Measurements from ENCODE around the gene DDX42. TPM values are rescaled to one million over a fixed set of nuclear protein-coding genes. Genes with fewer than 3 reads are reported as not detected.
A peak's percentile ranks its signal among the peaks of the same experiment; 100 is the strongest.

DDX42 gene
- total RNA-seq, 2 experiments from 2014 or later: 105 to 107 TPM

GRCh38 chr17:63800783-63801182 is 26.8 kb downstream of the DDX42 start:
- Mint-ChIP-seq H3K27ac (no peak overlapping the region), H3K36me3 (peaks cover 18% of the 10 kb centered on the region), H3K27me3 (no peaks in the 10 kb centered on the region), H3K4me1 (peaks cover 2% of the 10 kb centered on the region), H3K9me3 (no peaks in the 10 kb centered on the region), H3K4me3 (no peak overlapping the region)
- DNase-seq: no peak

DNA sequence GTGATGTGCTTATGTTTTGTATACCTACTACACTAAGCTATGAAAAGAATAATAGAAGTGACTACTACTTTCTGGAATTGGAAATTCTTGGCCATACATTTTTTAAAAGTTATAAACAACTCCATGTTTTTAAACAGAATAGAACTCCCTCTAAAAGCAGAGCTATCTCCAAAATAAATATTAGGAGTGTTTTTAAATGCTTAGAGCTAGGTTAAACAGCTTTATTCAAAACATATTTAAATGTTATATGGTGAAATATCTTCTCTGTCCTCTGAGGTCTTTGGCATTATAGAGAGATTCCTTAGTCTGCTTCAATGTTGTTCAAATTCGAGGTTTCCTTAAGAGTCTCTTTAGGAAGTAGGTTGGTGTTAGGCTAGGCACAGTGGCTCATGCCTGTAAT is 30.4 kb downstream of the DDX42 start:
- peak overlapping the region; percentile 39 for H3K27ac Mint-ChIP-seq
- no peak for DNase-seq
- no peaks in the 10 kb centered on the region for H3K27me3 Mint-ChIP-seq
- H3K4me3 Mint-ChIP-seq: no peak overlapping the region
- H3K9me3 Mint-ChIP-seq: no peaks in the 10 kb centered on the region
- peaks cover 11% of the 10 kb centered on the region for H3K4me1 Mint-ChIP-seq
- peaks cover 30% of the 10 kb centered on the region for H3K36me3 Mint-ChIP-seq

GRCh38 chr17:63805591-63805990 is 31.6 kb downstream of the DDX42 start:
- Mint-ChIP-seq H3K27me3 (no peaks in the 10 kb centered on the region), H3K9me3 (no peaks in the 10 kb centered on the region), H3K4me3 (no peak overlapping the region), H3K36me3 (peaks cover 28% of the 10 kb centered on the region), H3K27ac (peak overlapping the region; percentile 1), H3K4me1 (peaks cover 14% of the 10 kb centered on the region)
- no peak for DNase-seq

DNA sequence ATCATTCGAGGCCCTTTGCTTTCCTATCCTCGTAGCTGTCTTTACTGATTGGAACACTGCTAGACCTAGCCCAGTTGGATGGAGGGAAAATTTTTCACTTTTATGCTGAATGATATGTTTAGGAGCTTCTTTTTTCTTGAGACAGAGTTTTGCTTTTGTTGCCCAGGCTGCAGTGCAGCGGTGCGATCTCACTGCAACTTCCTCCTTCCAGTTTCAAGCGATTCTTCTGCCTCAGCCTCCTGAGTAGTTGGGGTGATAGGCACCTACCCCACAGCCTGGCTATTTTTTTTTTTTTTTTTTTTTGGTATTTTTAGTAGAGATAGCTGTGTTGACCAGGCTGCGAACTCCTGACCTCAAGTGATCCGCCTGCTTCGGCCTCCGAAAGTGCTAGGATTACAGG is 36.0 kb downstream of the DDX42 start:
- H3K4me1 Mint-ChIP-seq: peaks cover 14% of the 10 kb centered on the region
- peaks cover 30% of the 10 kb centered on the region for H3K36me3 Mint-ChIP-seq
- H3K9me3 Mint-ChIP-seq: no peaks in the 10 kb centered on the region
- peak overlapping the region; percentile 55 for H3K27ac Mint-ChIP-seq
- no peaks in the 10 kb centered on the region for H3K27me3 Mint-ChIP-seq
- H3K4me3 Mint-ChIP-seq: no peak overlapping the region
- DNase-seq: no peak

DNA sequence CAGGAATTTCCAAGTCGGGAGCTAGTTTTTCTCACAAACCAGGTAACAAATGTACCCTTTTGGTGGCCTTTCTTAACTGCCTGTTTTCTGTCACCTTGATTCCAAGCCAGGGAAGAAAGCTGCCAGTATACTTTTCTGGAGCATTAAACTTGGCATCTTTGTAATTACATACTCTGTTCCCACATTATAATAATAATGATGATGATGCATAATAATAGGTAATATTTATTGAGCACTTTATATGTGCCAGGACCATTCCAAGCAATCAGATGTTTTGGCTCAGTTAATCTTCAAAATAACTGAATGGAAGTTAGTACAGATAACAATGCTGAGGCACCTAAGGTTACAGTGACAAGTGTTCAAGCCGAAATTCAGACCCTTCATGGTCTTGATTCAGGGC is 42.2 kb downstream of the DDX42 start:
- no peak for DNase-seq
- Mint-ChIP-seq H3K27ac (no peak overlapping the region), H3K27me3 (no peaks in the 10 kb centered on the region), H3K36me3 (peaks cover 42% of the 10 kb centered on the region), H3K9me3 (no peaks in the 10 kb centered on the region), H3K4me1 (peaks cover 2% of the 10 kb centered on the region), H3K4me3 (no peak overlapping the region)

GRCh38 chr17:63816669-63817068 is 42.7 kb downstream of the DDX42 start:
- no peak overlapping the region for H3K4me3 Mint-ChIP-seq
- H3K36me3 Mint-ChIP-seq: peaks cover 41% of the 10 kb centered on the region
- H3K27me3 Mint-ChIP-seq: no peaks in the 10 kb centered on the region
- H3K4me1 Mint-ChIP-seq: peaks cover 3% of the 10 kb centered on the region
- H3K9me3 Mint-ChIP-seq: no peaks in the 10 kb centered on the region
- H3K27ac Mint-ChIP-seq: no peak overlapping the region
- no peak for DNase-seq

- Mint-ChIP-seq H3K27ac (peak overlapping the region; percentile 25), H3K36me3 (peaks cover 43% of the 10 kb centered on the region), H3K4me1 (peaks cover 12% of the 10 kb centered on the region), H3K27me3 (no peaks in the 10 kb centered on the region), H3K9me3 (no peaks in the 10 kb centered on the region), H3K4me3 (peak overlapping the region; percentile 2)
- DNase-seq: no peak
Measured at GRCh38 chr17:63817736-63818385, 43.9 kb downstream of the DDX42 start.

- Mint-ChIP-seq H3K9me3 (no peaks in the 10 kb centered on the region), H3K27ac (peak overlapping the region; percentile 1), H3K36me3 (peaks cover 50% of the 10 kb centered on the region), H3K4me1 (peaks cover 21% of the 10 kb centered on the region), H3K27me3 (no peaks in the 10 kb centered on the region), H3K4me3 (no peak overlapping the region)
- no peak for DNase-seq
Measured at GRCh38 chr17:63819131-63819530, 45.2 kb downstream of the DDX42 start.

DNA sequence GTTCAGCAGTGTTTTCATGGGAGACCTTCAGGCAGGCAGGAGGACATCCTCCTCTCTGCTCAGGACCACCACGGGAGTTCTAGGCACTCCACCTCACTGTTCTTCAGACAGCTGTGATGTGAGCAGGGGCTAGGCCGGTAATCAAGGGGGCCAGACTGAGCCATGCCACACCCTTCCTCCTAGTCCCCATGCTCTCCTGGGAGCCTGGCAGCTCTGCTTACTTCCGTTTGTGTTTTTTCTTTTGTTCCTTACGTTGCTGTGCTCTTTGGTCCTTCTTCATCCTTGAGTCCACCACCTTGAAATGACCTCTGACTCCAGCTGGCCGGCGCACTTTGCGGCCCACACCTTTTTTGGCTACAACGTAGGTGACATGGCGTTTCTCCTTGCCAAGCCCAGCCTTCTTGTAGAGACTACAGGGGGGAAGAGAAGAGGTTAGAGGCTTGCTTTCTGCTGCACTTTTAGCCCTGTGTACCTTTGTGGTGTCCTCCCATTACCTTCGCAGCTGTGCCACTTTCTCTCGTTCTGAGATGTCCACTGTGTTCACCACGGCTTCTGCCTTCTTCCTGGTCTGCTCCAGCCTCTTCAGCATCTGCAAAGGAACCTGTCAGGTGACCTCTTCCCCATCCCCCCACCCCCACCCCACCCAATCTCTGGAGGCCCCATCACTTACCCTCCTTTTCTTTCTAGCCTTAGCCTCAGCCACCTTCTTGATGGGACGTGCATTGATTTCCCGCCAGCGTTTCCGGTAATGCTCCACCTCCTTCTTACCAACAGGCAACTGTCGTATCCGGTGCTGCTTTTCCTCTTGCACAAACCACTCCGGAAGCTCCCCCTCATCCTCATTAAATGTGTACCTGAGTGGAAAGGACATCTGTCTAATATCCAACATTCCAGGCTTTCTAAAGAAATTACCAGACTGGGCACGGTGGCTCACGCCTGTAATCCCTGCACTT is 45.9 kb downstream of the DDX42 start:
- Mint-ChIP-seq H3K4me1 (peaks cover 27% of the 10 kb centered on the region), H3K4me3 (no peak overlapping the region)

DNA sequence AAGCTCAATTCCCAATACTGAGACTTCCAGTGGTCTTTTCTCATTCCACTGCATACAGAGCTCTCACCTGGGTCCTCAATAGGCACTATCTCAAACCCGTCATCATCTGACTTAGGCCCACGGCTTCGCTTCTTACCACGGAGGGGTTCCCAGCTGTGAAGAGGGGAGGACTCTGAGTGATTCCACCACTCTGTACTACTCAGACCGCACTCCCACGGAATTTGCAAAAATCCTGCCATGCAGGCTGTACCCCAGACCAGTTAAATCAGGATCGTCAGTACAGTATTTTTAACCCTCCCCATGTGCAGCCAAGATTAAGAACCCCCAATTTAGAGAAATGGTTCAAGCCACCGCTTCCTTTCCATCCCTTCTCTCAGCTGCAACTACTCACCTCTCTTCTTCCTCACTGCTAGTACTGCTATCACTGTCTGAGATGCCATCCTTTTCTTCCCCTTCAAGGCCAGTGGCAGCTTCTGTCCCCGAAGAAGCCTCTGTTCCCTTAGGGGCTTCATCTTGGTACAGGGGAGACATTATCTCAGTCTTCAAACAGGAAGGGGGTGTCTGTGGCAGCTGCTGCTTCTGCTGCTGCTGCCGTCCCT is 47.1 kb downstream of the DDX42 start:
- Mint-ChIP-seq H3K27ac (peak overlapping the region; percentile 66), H3K36me3 (peaks cover 65% of the 10 kb centered on the region), H3K4me3 (no peak overlapping the region), H3K4me1 (peaks cover 38% of the 10 kb centered on the region), H3K9me3 (no peaks in the 10 kb centered on the region), H3K27me3 (no peaks in the 10 kb centered on the region)
- no peak for DNase-seq

More for the DNA sequence above, 45.9 kb downstream of the DDX42 start:
- DNase-seq: no peak
- Mint-ChIP-seq H3K9me3 (no peaks in the 10 kb centered on the region), H3K36me3 (peaks cover 56% of the 10 kb centered on the region), H3K27me3 (no peaks in the 10 kb centered on the region), H3K27ac (peak overlapping the region; percentile 63)

DNA sequence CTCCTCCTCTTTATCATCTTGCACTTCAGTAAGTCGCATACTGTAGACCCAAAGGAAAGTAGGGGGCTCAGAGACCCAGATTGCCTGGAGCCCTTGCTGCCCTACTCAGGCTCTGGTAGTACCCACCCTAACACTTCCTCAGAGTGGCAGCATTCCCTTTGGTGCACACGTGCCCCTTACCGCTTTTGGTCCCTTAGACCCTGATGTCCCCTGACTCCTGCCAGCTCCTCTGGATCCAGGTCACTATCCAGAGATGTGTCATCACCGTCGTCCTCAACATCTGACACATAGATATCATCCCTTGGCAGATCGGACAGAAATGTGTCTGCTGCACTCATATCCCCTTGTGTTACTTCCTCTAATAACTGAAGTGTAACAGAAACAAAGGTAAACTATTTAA is 47.8 kb downstream of the DDX42 start:
- DNase-seq: no peak
- Mint-ChIP-seq H3K4me3 (peak overlapping the region; percentile 23), H3K27me3 (no peaks in the 10 kb centered on the region), H3K27ac (peak overlapping the region; percentile 69), H3K9me3 (no peaks in the 10 kb centered on the region), H3K36me3 (peaks cover 69% of the 10 kb centered on the region), H3K4me1 (peaks cover 40% of the 10 kb centered on the region)

GRCh38 chr17:63822537-63822936 is 48.6 kb downstream of the DDX42 start:
- H3K36me3 Mint-ChIP-seq: peaks cover 66% of the 10 kb centered on the region
- H3K27me3 Mint-ChIP-seq: no peaks in the 10 kb centered on the region
- no peak for DNase-seq
- peaks cover 40% of the 10 kb centered on the region for H3K4me1 Mint-ChIP-seq
- H3K27ac Mint-ChIP-seq: peak overlapping the region; percentile 30
- H3K9me3 Mint-ChIP-seq: no peaks in the 10 kb centered on the region
- H3K4me3 Mint-ChIP-seq: no peak overlapping the region

DNA sequence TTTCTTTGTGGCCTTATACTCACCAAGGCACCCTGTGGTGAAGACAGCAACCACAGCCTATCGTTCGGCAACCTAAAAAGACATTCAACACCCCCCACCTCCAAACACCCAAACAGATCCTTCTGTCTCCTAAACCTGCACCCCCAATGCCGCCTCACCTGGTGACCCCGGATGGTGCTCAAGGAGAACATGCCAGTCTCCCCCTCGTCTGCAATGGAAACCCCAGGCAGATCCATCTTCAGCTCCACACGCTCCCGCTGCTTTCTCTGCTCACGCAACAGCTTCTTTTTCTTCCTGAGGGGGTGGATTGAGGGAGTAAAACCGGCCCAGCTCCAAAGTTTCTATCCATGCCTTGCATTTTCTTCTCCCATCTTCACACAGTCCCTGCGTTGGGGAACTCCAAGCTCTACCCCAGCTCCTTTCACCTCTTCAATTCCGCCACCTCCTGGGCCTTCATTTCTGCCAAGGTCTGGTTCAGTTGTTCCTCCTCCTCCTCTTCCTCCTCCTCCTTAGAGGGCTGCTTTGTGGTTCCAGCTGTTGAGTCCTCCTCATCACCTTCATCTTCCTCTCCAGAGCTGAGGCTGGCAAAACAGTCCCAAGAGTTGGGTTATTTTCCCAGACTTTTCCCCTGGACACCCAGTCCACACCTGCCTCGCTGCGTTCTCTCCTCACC is 49.8 kb downstream of the DDX42 start:
- H3K4me3 Mint-ChIP-seq: no peak overlapping the region
- H3K9me3 Mint-ChIP-seq: no peaks in the 10 kb centered on the region
- H3K4me1 Mint-ChIP-seq: peaks cover 48% of the 10 kb centered on the region
- H3K27ac Mint-ChIP-seq: peak overlapping the region; percentile 26
- H3K27me3 Mint-ChIP-seq: no peaks in the 10 kb centered on the region
- H3K36me3 Mint-ChIP-seq: peaks cover 64% of the 10 kb centered on the region
- no peak for DNase-seq

GRCh38 chr17:63824362-63824761 is 50.4 kb downstream of the DDX42 start:
- peak overlapping the region; percentile 32 for H3K27ac Mint-ChIP-seq
- H3K27me3 Mint-ChIP-seq: no peaks in the 10 kb centered on the region
- peaks cover 62% of the 10 kb centered on the region for H3K36me3 Mint-ChIP-seq
- no peaks in the 10 kb centered on the region for H3K9me3 Mint-ChIP-seq
- no peak for DNase-seq
- H3K4me1 Mint-ChIP-seq: peaks cover 54% of the 10 kb centered on the region
- H3K4me3 Mint-ChIP-seq: peak overlapping the region; percentile 33
